Gastroesophageal sphincter (tissue), 4 donors: ENCODE data around the gene TADA3. TPM values are rescaled to one million over a fixed set of nuclear protein-coding genes. Genes with fewer than 3 reads are reported as not detected.

Source experiments
- ATAC-seq: fragments of 150-250 bp; one replicate; pipeline ENCODE4 v1.9.1; 2016; ENCODE audit warnings: mild to moderate bottlenecking, moderate library complexity
- H3K27ac ChIP-seq, 4 donors: fragments of 200-600 bp; sonication (generic) in 3 of 4; 1 replicate in 3 of 4; 2 replicates in 1 of 4; pipeline ENCODE4 v1.5.1; 2016 to 2019
- H3K27me3 ChIP-seq: fragments of 200-600 bp; sonication (generic); one replicate; pipeline ENCODE4 v1.5.1; 2019
- H3K36me3 ChIP-seq, 2 donors: fragments of 200-600 bp; sonication (generic); one replicate each; pipeline ENCODE4 v1.5.1; 2019; ENCODE audit warnings: control low read depth in 1 of 2
- H3K4me1 ChIP-seq, 3 donors: fragments of 200-600 bp; sonication (generic); 1 replicate in 2 of 3; 2 replicates in 1 of 3; pipeline ENCODE4 v1.5.1; 2016 to 2019; ENCODE audit warnings: control low read depth in 2 of 3
- H3K4me3 ChIP-seq, 2 donors: fragments of 200-600 bp; sonication (generic); one replicate each; pipeline ENCODE4 v1.5.1; 2019; ENCODE audit warnings: mild to moderate bottlenecking in 1 of 2, moderate library complexity in 1 of 2
- H3K9me3 ChIP-seq, 3 donors: fragments of 200-600 bp; sonication (generic); one replicate each; pipeline ENCODE4 v1.5.1; 2017 to 2019; ENCODE audit warnings: control low read depth in 2 of 3
- EP300 ChIP-seq: sonication (generic); formaldehyde crosslinking; IDR thresholded peaks from one replicate; pipeline ENCODE4 v1.6.1; 2017; ENCODE audit warnings: antibody characterized with exemption, mild to moderate bottlenecking
- POLR2A ChIP-seq, 2 donors: fragments of 450-650 bp; IDR thresholded peaks; one replicate each; pipeline ENCODE4 v1.6.1; 2017; ENCODE audit warnings: antibody characterized with exemption in 2 of 2, mild to moderate bottlenecking in 2 of 2, moderate library complexity in 1 of 2
- POLR2AphosphoS5 ChIP-seq: sonication (generic); formaldehyde crosslinking; IDR thresholded peaks from one replicate; pipeline ENCODE4 v1.6.1; 2017; ENCODE audit warnings: antibody characterized with exemption
- WGBS, 2 donors: methylation state at CpG; one replicate each; pipeline ENCODE4 v1.1.5; 2018; ENCODE audit warnings: low coverage in 1 of 2; 5-methylcytosine and 5-hydroxymethylcytosine counted together
- total RNA-seq, 4 donors: library from RNA; depleted of rRNA; stranded (reverse); fragments of >200 nt; gene quantifications; one replicate each; pipeline ENCODE4 v1.1.0, GENCODE V29; 2016
- TF ChIP-seq, protein P1 (sequence below), 4 experiments: fragments of 200-600 bp in 2 of 4; fragments of 450-650 bp in 2 of 4; sonication (generic) in 1 of 4; IDR thresholded peaks; one replicate each; pipeline ENCODE4 v1.5.1; 2017 to 2019; ENCODE audit warnings: antibody characterized with exemption in 4 of 4, mild to moderate bottlenecking in 2 of 4, moderate library complexity in 2 of 4

TADA3 gene
- total RNA-seq, 4 donors from 2014 or later = 54.6 to 82.2 (median 66.0) TPM

DNA sequence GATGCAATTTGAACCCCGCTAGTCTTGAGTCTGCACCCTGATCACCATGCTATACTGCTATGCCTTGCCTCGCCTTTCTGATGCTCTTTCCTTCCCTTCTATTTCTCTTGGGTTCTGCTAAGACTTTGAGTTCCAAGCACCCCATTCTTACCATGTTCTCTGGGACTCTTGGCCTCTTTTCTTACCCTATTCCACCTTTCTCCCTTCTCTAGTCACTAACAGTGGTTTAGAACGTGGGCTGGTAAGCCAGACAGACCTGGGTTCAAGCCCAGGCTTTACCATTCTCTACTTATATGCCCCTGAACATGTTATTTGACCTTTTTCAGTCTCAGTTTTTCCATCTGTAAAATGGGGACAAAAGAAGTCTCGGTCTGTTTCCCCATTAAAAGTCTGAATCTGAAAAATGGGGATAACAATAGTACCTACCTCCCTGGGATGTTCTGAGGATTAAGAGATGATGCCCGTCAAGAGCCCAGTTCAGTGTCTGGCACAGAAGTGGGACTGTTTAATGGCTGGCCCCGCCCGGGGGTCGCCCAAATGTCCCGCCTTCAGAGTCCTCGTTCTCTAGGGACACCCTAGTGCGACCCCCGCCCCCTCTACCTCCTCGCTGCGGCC, 376 bp downstream of the TADA3 start:
- Histone ChIP-seq H3K36me3 (peaks cover 0 to 60% of the 10 kb centered on the region in 2 donors), H3K4me1 (peaks cover 0 to 58% (median 18%) of the 10 kb centered on the region in 3 donors), H3K27ac (peak overlapping the region; percentile 93 to 98 (median 96)), H3K9me3 (no peaks in the 10 kb centered on the region), H3K4me3 (peak overlapping the region; percentile 90 to 93), H3K27me3 (no peaks in the 10 kb centered on the region)
- WGBS, 2 donors = 20 to 21% methylated on average over 8 to 9 of the region's 14 CpGs
- no peak for ATAC-seq
- no peak for TF ChIP-seq POLR2A (IDR thresholded peaks at IDR 0.05)
- no peak for TF ChIP-seq POLR2AphosphoS5
- TF ChIP-seq, protein P1, sequence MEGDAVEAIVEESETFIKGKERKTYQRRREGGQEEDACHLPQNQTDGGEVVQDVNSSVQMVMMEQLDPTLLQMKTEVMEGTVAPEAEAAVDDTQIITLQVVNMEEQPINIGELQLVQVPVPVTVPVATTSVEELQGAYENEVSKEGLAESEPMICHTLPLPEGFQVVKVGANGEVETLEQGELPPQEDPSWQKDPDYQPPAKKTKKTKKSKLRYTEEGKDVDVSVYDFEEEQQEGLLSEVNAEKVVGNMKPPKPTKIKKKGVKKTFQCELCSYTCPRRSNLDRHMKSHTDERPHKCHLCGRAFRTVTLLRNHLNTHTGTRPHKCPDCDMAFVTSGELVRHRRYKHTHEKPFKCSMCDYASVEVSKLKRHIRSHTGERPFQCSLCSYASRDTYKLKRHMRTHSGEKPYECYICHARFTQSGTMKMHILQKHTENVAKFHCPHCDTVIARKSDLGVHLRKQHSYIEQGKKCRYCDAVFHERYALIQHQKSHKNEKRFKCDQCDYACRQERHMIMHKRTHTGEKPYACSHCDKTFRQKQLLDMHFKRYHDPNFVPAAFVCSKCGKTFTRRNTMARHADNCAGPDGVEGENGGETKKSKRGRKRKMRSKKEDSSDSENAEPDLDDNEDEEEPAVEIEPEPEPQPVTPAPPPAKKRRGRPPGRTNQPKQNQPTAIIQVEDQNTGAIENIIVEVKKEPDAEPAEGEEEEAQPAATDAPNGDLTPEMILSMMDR (IDR thresholded peaks at IDR 0.05) = no peak
- no peak for TF ChIP-seq EP300

DNA sequence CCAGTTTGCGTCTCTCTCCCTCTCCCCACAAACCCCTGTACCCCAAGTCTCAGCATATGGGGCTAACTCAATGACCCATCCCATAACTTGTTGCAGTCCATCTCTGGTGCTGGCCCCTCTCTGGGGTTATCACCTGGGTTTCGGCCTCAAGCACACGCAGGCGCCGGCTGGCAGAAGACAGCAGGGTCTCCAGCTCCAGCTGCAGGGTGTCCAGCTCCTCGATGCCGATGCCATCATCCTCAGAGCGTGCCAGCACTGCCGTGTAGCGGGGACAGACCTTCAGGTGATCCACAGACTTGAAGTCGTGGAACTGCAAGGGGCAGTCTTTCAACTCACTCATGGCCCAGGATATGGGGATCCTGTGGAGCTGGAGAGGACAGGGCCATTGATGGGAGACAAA, 1.1 kb downstream of the TADA3 start:
- H3K4me1 ChIP-seq = peaks cover 0 to 50% (median 18%) of the 10 kb centered on the region in 3 donors
- H3K36me3 ChIP-seq = peaks cover 0 to 65% of the 10 kb centered on the region in 2 donors
- no peak overlapping the region for H3K4me3 ChIP-seq
- H3K27me3 ChIP-seq = no peaks in the 10 kb centered on the region
- H3K9me3 ChIP-seq = no peaks in the 10 kb centered on the region
- no peak for ATAC-seq
- H3K27ac ChIP-seq = peak overlapping the region in 3 of 4 donors; percentile 95 to 98 (median 97)
- 67 to 100% methylated on average over 1 of the region's 11 CpGs for WGBS, 2 donors
- TF ChIP-seq POLR2AphosphoS5 (no peak), POLR2A (IDR thresholded peaks at IDR 0.05) (no peak), EP300 (no peak)
- TF ChIP-seq, protein P1 (IDR thresholded peaks at IDR 0.05) = no peak

- WGBS, 2 donors = 77 to 79% methylated on average over 6 of the region's 6 CpGs
- Histone ChIP-seq H3K4me1 (peaks cover 0 to 23% (median 7%) of the 10 kb centered on the region in 3 donors), H3K4me3 (no peak overlapping the region), H3K36me3 (peaks cover 0 to 81% of the 10 kb centered on the region in 2 donors), H3K27me3 (no peaks in the 10 kb centered on the region), H3K27ac (no peak overlapping the region), H3K9me3 (no peaks in the 10 kb centered on the region)
- TF ChIP-seq POLR2A (IDR thresholded peaks at IDR 0.05) = no peak
- no peak for TF ChIP-seq EP300
- TF ChIP-seq POLR2AphosphoS5 = no peak
- TF ChIP-seq, protein P1 (IDR thresholded peaks at IDR 0.05) = no peak
- ATAC-seq = no peak
Observed at GRCh38 chr3:9787714-9788113, 4.6 kb downstream of the TADA3 start.

- TF ChIP-seq POLR2A (IDR thresholded peaks at IDR 0.05) = no peak
- TF ChIP-seq, protein P1 (IDR thresholded peaks at IDR 0.05) = peak in 1 of 4 experiments; percentile 13
- TF ChIP-seq POLR2AphosphoS5 = no peak
- Histone ChIP-seq H3K9me3 (no peaks in the 10 kb centered on the region), H3K36me3 (peaks cover 0 to 87% of the 10 kb centered on the region in 2 donors), H3K4me1 (peaks cover 0 to 22% (median 7%) of the 10 kb centered on the region in 3 donors), H3K4me3 (no peak overlapping the region), H3K27me3 (no peaks in the 10 kb centered on the region), H3K27ac (no peak overlapping the region)
- no peak for ATAC-seq
- 66 to 78% methylated on average over 5 to 11 of the region's 13 CpGs for WGBS, 2 donors
Observed at GRCh38 chr3:9786825-9787669, 5.2 kb downstream of the TADA3 start.
